ENCODE results near the gene ITIH1.

GRCh38 chr3:52827866-52828376 lies 50.5 kb downstream of the ITIH1 start:
- no peak for TF ChIP-seq SIN3A (IDR thresholded peaks at IDR 0.05; ENCODE audit: borderline replicate concordance, insufficient read depth, low read length)
- TF ChIP-seq POLR2AphosphoS5 (IDR thresholded peaks at IDR 0.05; ENCODE audit: low read depth, low read length), result no peak
- no peak for TF ChIP-seq REST (IDR thresholded peaks at IDR 0.05; ENCODE audit: insufficient read depth in 1 of 2, low read depth in 2 of 2, low read length in 2 of 2)
- no peak for TF ChIP-seq TAF1 (IDR thresholded peaks at IDR 0.05; ENCODE audit: borderline replicate concordance, insufficient read depth, low read length)
